GM18505 (cell line): ENCODE results near the gene TMEM140.
"Not testable (repeated sequence)": the region's sequence is repeated elsewhere in the genome, so short reads cannot be mapped to it uniquely, and the experiment has no call there.

ENCODE experiments used
- ATAC-seq: cut with Tn5 transposase; IDR thresholded peaks from one replicate; pipeline ENCODE4 v1.9.1; 2021; ENCODE audit not compliant: unreplicated experiment
- POLR2A ChIP-seq: IDR thresholded peaks from 4 replicates; pipeline ENCODE4 v1.6.1; 2011; ENCODE audit warnings: borderline replicate concordance; ENCODE audit not compliant: insufficient read depth, insufficient read length; ENCODE audit errors: extremely low read depth

The TMEM140 gene

DNA sequence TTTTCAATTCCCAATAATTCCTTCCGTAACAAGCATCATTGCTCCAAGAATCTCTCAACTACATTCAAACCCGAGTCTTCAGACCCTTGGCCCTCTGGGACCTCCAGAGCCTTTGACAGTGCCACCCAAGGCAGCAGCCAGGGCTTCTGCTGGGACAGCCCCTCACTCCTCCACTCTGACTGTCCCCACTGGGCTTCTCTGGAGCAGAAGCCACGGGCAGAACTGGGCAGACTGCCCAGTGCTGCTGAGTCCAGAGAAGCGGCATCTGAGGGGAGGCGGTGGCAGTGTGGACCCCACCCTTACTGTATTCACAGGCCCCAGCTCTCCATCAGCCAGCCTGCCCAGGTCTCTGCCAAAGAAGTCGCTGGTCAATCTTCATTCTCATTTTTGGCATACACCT lies 13.8 kb downstream of the TMEM140 start:
- no peak for TF ChIP-seq POLR2A

DNA sequence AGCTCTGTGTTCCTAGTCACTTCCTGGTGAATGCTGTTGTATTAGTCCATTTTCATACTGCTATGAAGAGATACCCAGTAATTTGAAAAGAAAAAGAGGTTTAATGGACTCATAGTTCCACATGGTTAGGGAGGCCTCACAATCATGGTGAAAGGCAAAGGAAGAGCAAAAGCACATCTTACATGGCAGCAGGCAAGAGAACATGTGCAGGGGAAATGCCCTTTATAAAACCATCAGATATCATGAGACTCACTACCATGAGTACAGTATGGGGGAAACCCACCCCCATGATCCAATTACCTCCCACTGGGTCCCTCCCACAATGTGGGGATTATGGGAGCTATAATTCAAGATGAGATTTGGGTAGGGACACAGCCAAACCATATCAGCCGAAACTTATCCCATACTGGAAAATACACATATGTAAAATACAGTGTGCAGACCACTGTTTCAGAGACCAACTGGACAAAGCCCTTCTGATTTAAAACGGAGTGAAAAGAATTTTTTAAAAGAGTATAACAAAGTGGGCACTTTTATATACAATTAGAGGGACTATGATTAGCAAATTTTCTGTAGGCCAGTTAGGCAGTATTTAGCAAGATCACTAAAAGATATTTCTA lies 14.6 kb downstream of the TMEM140 start:
- TF ChIP-seq POLR2A: no peak
- no peak for ATAC-seq

More for the DNA sequence above, 13.8 kb downstream of the TMEM140 start:
- no peak for ATAC-seq

DNA sequence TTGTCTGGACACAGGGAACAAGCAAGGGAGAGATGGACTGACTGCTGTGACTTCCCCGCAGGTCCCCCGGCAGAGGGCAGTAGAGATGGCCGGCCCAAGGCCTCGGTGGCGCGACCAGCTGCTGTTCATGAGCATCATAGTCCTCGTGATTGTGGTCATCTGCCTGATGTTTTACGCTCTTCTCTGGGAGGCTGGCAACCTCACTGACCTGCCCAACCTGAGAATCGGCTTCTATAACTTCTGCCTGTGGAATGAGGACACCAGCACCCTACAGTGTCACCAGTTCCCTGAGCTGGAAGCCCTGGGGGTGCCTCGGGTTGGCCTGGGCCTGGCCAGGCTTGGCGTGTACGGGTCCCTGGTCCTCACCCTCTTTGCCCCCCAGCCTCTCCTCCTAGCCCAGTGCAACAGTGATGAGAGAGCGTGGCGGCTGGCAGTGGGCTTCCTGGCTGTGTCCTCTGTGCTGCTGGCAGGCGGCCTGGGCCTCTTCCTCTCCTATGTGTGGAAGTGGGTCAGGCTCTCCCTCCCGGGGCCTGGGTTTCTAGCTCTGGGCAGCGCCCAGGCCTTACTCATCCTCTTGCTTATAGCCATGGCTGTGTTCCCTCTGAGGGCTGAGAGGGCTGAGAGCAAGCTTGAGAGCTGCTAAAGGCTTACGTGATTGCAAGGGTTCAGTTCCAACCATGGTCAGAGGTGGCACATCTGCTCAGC lies 16.6 kb downstream of the TMEM140 start:
- no peak for ATAC-seq

DNA sequence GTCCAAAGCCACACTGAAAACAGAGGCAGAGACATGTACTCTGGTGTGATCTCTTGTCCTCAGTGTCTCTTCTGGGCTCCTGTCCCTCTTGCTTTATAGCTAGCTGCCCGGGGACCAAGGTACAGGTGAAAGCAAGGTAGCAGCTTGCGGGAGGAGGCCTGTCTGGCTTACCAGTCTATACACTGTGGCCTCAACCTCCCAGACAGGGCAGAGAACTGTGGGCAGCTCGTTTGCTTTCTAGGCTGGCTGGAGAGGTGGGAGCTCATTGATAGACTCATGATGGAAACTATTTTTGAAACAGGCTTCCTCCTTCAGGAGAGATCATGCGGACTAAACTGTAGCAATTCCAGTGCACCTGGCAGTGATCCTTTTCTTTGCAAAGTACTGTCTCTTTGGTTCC lies 18.0 kb downstream of the TMEM140 start:
- no peak for TF ChIP-seq POLR2A
- ATAC-seq: no peak

More for the DNA sequence above, 16.6 kb downstream of the TMEM140 start:
- TF ChIP-seq POLR2A: no peak

DNA sequence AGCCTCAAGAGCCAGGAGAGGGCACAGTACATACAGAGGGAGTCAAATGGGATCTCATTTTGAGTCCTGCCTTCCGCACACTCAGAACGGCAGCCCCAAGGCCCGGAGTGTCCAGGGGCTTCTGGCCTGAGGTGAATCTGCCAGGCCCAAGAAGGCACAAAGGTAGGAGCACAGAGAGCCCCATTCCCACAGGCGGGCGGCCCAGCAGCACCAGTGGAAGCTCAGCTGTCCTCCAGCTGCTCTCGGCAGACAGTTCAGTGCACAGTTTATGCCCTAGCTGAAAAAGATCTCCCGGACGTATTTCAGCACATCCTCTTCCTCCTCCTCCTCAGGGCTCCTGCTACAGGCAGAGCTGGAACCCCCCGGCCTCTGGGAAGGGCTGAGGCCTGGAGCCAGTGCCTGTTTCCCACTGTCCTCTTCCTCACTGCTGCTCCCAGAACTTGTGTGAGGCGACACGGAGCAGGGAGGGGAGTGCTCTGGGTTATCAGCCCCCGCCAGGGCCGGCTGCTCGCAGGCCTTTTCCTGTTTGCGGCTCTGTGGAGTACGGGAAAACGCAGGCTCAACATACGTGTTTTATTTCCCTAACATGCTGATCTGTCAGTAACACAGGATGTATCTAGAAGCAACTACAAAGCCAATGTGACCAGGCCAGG lies 18.6 kb downstream of the TMEM140 start:
- ATAC-seq: no peak
- TF ChIP-seq POLR2A: peak; percentile 36

DNA sequence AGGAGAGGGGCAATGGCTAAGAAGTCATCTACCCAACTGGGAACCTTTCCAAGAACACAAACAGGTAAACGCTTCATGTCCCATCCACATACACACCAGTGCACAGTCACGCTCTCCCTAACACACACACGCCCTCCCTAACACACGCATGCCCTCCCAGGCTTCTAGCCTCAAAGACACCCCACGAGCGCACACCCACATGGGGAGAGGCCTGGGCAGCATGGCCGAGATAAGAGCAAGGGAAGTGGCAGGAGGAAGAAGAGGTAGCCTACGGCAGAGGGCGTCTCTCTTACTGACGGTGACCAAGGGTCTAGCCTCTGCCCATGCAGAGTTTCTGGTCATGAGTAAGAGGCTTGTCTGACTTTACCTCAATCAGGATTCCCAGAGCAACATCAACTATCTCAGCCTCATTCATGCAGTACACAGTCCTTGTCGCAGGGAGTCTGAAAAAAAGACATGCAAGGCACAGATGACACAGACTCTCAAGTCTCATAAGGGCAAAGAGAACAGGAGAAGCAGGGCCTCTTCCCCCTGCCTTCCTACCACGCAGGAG lies 19.6 kb downstream of the TMEM140 start:
- TF ChIP-seq POLR2A: peak; percentile 8
- ATAC-seq: no peak

DNA sequence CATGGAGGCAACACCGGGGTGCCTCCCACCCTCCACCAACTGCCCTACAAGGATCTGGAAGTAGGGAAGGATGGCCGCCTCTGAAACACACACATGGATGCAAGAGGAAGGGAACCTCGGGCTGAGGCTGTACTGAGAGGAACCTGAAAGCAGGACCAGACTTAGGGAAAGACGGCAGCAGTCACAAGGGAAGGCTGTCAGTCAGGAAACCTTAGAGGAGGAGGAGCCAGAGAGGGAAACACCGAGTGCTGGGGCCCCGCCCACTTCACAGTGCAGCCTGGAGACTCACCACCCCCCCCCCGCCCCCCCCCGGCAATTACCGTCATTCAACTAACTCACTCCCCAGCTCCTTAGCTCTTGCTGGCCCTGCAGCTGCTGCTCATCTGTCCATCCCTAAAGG lies 20.1 kb downstream of the TMEM140 start:
- TF ChIP-seq POLR2A: no peak
- no peak for ATAC-seq

DNA sequence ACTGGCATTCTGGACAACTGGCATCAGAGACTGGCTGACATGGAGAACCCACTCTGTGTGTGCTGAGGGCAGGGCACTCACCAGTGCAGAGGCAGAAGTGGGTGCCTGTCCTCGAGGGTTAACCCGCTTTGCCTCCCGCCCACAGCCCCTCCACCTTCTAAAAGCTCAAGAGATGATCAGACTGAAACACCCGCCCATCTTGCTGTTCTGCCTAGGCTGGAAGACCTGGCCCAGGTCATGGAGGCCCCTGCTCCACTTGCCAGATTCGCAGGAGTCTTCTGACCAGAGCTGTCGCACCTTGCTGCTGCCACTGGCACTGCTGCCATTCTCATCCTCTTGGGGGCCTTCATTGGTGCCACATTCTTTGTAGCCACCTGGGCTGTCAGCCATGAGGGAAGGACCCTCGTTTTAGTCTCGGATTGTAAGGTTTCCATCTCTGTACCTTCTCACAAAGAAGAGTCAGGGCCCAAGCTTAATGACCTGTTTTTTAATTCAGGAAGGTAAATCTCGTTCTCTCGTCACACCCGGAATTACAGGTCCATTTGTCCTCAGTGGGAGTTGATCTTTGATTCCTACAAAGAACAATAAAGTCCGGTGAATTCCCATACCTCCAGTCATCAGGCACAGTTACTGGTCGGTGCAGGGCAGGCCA lies 20.7 kb downstream of the TMEM140 start:
- no peak for ATAC-seq
- no peak for TF ChIP-seq POLR2A

DNA sequence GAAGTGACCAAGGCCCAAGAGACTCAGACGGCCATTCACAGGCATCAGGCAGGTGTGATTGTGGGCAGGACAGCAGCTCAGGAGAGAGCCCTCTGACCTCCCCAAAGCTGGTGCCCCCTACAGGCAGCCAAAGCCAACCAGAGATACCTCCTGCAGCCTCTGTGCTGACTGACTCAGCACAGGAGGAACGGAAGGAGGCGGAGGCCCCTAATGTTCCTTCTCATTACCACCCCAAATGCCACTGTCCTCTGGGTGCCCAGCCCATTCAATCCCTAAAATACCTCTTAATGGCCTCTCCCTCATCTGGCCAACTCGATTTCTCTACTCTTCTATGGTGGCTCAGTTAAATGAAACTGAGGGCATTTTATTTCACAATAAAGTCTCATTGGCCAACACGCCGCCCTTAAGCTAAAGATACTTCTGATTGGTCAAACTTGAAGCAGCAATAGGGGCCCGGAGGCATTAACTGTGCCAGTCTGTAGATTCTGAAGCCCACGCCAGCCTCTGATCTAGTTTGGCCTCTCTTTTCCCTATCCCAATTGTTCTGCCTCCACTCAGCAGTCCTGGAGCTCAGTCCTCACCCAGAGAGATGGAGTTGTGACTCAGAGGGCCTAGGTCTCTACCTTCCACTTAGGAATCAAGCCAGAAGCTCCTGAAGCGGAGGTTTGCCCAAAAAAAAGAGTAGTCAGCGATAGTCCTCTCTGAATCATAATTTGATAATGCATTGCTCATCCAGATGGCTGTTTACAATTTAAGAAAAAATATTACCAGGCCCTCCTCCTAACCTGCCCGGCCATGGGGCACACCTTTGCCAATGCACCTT lies 21.5 kb downstream of the TMEM140 start:
- TF ChIP-seq POLR2A: peak; percentile 55
- no peak for ATAC-seq

DNA sequence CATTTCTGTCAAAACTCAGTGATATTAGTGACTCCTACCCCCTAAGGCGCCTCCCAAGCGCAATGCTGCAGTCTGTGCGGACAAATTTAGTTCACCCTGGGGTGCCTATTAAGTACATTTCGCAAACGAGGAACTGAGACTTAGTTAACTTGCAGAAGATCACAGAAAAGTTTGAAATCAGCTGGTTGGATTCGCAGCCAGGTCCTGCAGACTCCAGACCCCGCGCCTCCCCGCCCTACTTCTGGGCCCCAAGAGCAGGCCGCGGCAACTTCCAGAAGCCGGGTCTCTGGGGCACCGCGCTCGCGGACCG lies 22.0 kb downstream of the TMEM140 start:
- peak; percentile 17 for ATAC-seq

DNA sequence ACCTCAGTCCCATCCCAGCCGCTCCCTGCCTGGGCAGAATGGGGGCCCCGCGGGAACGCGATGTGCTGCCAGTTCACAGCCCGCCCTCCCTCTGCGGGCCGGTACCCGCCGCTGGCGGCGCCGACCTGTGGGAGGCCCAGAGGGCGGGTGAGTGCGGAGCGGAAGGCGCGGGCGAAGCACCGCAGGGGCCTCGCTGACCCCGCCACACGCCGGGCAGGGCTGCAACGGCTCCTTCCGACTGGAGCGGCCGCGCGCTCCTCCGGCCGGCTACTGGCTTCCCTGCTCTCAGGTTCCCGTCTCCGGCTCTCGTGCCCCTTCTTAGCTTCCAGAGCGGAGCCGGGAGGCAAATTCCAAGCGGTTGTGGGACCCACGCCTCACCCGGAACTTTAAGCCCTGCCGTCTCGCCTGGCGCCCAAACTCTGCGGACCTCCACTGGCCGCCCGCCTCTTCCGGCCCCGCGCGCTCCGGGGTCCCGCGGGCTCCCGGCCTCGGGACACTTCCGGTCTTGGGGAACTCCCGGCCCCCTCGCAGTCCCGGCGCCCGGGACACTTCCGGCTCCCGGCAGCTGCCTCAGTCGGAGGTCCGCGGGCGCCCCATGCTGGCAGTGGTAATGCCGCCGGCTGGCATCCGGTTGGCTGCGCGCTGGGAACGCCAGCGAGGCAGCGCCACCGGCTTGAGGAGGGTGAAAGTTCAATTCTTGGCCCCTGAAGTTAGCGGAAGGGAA lies 22.6 kb downstream of the TMEM140 start, which contains the start of gene CYREN:
Gene CYREN (minus strand): TSS at position 434 of the 724 bp plus-strand sequence. CDS start 1,785 bp downstream, outside the sequence.
- peak; percentile 73 for TF ChIP-seq POLR2A
- ATAC-seq: peak; percentile 78

More for the DNA sequence above, 22.0 kb downstream of the TMEM140 start:
- no peak for TF ChIP-seq POLR2A

DNA sequence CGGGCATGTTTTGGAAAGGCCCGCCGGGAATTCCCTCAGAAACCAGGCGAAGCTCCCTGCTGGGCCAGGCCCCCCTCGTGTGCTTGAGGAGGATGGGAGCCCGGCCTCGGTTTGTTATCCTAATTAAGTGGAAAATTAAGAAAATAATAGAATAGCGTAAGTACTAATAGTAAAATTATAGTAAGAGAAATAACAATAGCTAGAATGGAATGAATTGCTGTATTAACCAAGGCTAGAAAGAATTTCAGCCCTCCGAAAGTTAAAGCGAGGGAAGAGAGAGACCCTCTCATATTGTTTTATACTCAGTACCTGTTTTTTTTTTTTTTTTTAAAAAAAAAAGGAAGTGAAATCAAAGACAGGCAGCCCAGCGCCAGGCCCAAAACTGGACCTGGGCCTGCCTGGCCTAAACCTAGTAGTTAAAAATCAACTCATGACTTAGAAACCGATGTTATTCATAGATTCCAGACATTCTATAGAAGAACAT lies 23.2 kb downstream of the TMEM140 start:
- ATAC-seq: peak; percentile 24

DNA sequence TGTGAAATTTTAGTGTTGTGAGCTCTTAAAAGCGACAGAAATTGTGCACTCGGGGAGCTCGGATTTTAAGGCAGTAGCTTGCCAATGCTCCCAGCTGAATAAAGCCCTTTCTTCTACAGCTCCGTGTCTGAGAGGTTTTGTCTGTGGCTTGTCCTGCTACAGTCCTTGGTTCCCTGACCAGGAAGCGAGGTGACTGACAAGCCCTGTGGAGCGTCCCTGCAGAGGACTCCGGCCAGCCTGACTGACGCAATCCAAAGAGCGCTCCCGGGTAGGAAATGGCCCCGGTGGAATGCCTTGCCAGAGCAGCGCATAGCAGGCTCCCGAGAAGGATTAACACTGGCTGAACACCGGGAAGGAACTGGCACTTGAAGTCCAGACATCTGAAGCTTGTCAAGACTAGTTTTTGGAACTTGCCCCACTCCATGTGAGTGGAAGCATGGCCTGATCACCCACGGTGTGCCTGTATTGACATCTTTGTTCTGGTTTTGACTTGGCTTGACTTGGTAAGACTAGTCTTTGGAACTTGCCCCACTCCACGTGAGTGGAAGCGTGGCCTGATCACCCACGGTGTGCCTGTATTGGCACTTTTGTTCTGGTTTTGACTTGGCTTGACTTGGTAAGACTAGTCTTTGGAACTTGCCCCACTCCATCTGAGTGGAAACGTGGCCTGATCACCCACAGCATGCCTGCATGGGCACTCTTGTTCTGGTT lies 23.9 kb downstream of the TMEM140 start:
- ATAC-seq: not testable (repeated sequence)
- peak; percentile 28 for TF ChIP-seq POLR2A

DNA sequence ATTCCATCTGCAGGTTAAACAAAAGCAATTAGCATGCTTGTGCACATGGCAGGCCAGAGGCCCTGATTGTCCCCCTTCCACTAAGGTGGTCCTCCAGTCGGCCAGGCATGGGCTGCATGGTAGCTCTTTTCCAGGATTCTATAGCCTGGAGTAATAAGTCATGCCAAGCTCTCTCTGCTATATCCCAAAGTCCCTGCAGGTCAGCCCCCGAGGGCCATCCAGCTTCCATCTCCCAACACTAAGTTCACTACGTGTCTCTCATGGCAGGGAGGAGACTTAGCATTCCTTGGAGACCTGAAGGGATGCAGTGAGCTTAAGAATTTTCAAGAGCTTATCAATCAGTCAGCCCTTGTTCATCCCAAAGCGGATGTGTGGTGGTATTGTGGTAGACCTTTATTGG lies 26.0 kb downstream of the TMEM140 start:
- ATAC-seq: not testable (repeated sequence)
